Activated CD4-positive, CD25-positive, alpha-beta regulatory T cell treated with anti-CD3 and anti-CD28 coated beads, Interleukin-2, amount 50 U/mL, for 24 hours (primary cell): ENCODE data around the gene TMEM45A.
"Not testable (repeated sequence)": the region's sequence is repeated elsewhere in the genome, so short reads cannot be mapped to it uniquely, and the experiment has no call there.

ENCODE experiments used
- ATAC-seq, 2 donors: fragments of 150-1000 bp; cut with Tn5 transposase; one replicate each; pipeline ENCODE4 v1.10.0; 2021; ENCODE audit warnings: mild to moderate bottlenecking in 1 of 2, moderate library complexity in 1 of 2

The TMEM45A gene, protein sequence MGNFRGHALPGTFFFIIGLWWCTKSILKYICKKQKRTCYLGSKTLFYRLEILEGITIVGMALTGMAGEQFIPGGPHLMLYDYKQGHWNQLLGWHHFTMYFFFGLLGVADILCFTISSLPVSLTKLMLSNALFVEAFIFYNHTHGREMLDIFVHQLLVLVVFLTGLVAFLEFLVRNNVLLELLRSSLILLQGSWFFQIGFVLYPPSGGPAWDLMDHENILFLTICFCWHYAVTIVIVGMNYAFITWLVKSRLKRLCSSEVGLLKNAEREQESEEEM

DNA sequence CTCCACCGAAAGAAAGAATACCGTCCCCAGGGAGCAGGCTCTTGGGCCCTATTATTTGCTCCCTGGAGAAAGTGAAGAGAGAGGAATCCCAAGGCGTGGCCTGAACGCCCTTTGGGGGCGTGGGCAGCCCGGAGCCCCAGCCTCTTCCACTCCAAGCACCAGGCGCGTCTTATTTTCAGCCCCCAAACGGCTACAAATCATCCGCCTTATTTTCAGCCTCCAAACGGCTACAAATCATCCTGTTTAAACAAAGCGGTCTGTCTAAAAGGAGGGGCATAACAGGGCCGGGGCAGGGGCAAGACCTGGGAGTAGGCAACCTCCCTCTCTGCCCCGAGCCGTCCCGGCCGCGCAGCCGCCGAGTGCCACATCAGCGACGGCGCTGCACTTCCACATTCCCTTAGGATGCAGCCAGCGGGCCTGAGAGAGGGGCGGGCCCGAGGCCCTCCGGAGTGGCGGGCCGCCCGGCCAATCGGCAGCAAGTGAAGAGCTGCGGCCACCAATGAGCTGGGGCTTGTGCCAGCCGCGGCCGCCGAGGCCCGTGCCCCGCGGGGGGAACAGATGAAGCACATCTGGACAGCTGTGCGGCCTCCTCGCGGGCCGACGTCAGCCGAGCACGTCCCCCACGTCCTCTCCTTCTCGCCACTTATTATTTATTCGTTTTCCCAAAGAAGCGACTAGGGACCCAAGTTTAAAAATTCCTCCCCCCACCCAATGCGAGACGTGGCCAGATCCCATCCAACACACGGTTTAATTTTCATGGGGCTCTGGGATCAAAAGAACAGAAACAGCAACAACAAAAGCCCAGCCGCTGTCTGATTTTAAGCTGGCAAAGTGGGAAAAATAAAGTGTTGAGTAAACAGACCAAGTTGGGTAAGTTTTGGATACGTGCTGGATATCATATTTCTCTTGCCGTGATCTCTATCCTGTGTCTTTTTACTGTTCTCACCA, at the start of gene TMEM45A:
Gene TMEM45A (plus strand): TSS at position 561 of the 948 bp plus-strand sequence. CDS start 62,593 bp downstream, outside the sequence.
- ATAC-seq = peak; percentile 90 to 98

DNA sequence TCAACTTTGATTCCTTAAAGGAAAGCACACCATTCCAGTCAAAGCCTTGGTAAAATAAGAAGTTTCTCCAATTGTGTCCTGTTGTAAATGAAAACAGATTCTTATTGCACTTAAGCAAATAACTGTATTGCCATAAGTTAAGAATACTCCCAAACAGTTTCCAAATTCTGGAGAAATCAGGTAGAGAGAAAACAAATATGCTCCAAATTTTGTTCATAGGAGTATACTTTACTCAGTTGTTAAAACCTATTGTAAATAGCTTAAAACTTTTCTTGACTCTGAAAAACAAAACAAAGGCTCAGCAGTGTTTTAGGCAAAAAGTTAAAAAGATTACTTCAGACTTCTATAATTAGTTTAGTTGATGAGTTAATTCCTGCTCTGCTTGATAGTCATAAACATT, 48.7 kb upstream of the TMEM45A start:
- no peak for ATAC-seq

DNA sequence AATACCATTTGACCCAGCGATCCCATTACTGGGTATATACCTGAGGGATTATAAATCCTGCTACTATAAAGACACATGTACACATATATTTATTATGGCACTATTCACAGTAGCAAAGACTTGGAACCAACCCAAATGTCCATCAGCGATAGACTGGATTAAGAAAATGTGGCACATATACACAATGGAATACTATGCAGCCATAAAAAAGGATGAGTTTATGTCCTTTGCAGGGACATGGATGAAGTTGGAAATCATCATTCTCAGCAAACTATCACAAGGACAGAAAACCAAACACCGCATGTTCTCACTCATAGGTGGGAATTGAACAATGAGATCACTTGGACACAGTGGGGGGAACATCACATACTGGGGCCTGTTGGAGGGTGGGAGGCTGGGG, 45.4 kb upstream of the TMEM45A start:
- ATAC-seq = not testable (repeated sequence)

DNA sequence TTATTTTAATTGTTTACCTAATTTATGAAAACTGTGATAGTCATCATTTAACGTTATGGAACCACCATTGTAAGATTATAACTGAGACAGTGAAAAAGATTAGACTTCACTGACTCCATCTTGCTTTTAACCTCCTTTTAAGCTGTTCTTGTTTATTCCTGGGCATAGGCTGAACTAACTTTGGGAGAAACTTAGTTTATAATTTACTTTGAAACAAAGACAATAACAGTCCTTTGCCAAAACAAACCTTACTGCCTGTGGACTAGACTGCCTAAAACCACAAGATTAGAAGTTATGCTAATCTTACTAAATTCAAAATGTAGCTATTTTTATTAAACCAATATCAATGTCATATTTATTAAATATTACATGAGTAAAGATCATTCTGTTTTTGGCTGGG, 44.3 kb upstream of the TMEM45A start:
- no peak for ATAC-seq

DNA sequence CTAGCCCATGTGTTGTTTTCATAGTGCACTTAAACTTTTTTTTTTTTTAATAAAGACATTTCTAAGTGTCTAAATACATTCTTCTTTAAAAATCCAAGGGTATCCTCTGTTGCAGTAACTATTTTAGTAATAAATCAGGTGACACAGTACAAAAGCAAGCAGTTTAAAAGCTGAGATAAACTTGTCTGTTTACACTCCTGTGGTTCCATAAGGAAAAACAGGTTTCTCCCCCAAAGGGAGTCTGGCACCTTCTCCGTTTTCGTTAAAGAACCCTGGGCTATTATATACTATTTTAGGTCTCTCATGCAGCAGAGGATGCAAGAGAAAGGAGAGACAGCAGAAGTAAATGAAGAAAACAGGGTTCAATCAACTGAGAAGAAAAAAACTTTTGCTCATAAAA, 43.2 kb upstream of the TMEM45A start:
- ATAC-seq = no peak

DNA sequence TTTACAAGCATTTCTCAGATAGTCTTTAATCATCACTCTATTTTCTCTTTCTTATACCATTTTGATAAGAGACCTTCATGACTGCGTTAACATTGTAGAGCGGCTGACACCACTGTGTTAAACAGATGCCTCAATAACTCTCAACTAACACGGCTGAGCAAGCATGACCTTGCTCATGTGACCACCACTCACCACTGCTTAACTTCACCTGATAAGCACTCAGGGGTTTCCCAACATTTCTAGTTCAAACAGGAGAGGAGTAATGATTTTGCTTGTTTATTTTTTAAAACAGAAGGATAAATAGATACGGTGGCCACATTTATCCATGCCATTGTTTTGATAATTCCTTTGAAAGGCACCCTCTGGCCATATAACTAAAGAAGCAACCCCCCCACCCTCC, 37.7 kb upstream of the TMEM45A start:
- no peak for ATAC-seq

DNA sequence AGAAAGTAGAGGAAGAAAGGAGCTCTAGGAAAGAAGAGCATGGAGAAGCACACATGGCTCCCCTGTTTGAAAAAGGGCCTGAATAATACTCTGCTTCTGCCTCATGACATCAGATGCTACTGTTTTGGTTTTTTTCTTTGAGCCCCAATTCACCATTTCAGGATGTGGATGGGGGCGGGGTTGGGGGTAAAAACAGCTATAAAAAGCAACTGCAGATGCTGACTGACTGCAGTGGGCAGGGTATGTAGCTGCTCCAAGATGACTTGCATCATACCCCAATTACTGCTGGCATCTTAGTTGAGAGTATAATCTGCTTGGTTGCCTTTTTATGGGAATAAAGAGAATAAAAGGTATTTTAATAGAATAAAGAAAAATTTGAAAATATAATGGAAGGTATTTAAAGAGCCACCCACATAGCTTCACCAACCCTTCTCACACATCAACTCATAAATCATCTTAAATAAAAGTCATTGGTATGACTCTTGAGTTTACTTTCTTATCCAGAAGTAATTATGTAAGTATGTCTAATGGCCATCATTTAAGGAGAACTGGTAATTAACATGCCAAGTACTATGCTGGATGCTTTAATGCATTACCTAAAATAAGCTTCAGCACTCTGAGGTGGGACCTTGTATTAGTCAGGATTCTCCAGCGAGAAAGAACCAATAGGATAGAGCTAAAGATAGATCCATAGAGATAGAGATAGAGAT, 36.4 kb upstream of the TMEM45A start:
- ATAC-seq = no peak

DNA sequence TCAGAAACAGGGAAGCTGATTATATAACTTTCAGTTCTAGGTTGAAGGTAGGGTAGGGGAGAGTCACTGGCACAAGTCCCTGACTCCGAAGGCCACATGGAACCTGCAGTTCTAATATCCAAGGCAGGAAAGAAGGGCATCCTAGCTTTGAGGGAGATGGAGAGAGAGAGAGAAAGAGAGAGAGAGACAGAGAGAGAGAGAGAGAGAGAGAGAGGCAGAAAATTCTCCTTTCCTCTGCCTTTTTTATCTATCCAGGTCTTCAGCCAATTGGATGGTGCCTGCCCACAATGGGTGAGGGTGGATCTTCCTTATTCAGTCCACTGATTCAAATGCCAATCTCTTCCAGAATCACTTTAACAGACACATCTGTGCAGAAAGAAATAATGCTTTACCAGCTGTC, 35.7 kb upstream of the TMEM45A start:
- ATAC-seq = no peak

DNA sequence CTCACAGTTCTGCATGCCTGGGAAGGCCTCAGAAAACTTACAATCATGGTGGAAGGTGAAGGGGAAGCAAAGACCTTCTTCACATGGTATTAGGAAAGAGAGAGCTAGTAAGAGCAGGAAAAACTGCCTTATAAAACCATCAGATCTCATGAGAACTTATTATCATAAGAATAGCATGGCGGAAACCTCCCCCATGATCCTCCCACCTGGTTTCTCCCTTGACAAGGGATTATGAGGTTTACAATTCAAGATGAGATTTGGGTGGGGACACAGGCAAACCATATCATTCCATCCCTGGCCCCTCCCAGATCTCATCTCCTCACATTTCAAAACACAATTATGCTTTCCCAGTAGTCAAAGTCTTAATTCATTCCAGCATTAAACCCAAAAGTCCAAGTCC, 34.6 kb upstream of the TMEM45A start:
- no peak for ATAC-seq

DNA sequence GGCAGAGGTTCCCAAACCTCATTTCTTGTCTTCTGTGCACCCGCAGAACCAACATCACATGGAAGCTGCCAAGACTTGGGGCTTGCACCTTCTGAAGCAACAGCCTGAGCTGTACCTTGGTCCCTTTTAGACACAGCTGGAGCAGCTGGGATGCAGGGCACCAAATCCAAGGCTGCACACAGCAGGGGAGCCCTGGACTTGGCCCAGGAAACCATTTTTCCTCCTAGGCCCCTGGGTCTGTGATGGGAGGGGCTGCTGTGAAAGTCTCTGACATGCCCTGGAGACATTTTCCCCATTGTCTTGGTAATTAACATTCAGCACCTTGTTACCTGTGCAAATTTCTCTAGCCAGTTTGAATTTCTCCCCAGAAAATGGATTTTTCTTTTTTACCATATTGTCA, 33.6 kb upstream of the TMEM45A start:
- ATAC-seq = no peak

DNA sequence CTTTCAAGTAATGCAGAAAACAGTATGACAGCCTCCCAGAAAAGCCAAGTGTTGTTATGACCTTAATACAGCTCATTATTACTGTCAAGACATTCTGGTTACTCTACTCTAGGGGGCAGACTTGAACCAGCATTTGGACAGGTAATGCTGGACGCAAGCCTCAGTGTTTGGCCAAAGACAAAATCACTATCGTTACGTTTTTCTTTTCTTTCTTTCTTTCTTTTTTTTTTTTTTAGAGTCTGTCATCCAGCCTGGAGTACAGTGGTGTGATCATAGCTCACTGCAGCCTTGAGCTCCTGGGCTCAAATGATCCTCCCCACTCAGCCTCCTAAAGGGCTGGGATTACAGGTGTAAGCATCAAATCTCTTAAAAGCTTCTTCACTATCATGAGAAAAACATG, 29.4 kb upstream of the TMEM45A start:
- ATAC-seq = peak; percentile 53 to 66

DNA sequence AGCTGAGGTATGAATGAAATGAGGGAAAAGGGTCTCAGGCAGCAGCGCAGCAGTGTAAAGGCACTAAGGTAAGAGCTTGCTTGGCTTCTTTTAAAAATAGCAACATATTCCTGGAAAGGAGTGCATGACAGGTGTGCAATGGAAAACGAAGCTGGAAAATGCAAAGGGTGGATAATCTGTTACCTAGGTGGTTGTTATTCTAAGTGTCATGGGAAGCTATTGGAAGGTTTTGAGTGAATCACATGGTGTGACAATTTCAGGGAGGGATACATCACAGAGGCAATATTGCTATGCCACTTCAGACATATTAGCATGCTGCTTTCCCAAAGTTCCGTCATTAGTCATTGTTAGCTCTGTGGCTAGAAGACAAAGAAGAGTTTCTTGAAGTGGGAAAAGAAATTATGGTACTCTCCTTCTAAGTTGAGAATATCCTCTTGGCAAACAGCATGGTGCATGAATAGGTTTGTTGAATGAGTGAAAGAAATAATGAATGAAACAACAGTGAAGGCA, 28.7 kb upstream of the TMEM45A start:
- ATAC-seq = no peak

DNA sequence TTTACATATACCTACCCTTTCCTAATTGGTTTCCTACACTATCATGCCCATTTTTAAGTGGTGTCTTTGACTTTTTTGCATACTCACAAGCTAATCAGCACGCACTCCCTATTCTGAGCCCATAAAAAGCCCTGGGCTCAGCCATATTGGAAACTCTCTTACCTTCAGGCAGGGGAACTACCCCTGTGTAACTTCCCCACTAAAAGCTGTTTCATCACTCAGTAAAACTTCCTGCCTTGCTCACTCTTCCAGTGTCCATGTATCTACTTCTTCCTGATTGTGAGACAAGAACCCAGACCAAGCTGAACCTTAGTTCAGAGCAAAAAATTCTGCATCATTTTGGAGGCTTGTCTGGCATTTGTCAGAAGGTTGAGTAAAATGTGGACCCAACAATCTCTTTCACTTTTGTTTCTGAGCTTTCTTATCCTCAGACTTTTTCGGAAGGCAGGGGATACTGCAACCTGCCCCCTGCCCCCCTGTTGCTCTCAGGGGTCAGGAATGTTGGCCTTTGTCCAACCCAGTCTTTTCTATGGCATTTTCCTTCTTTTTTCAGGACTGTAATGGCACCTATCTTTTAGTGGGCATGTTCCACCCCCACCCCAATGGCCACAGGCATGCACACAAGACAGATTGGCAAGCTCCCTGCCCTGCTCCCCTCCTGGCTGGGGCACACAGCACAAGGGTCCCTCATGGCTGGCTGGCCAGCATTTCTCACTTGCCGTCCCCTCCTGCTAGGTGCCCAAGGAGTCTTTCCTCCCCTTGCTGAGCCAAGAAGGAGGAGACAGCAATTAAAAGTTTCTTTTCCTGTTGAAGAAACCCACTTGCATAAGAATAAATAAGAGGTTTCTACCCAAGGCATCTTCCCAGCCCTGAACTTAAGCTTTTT, 26.3 kb upstream of the TMEM45A start:
- peak in 1 of 2 donors; percentile 27 for ATAC-seq

DNA sequence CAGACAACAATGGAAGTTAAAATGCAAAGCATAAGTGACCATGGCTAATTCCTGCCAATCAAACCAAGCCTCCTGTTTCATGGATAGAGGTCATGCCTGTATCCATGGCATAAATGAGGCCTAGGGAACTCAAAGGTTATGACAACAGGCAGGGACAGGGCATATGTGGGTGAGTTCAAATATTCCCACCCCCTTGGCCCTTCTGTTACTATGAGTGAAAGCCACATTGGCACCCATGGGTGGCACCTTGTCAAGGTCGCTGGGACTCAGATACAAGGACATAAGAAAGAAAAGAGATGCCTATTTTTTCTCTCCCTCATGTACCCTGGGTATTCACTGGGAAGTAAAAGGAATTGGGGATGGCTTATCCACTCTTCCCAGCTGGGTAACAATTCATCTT, 25.3 kb upstream of the TMEM45A start:
- ATAC-seq = no peak

DNA sequence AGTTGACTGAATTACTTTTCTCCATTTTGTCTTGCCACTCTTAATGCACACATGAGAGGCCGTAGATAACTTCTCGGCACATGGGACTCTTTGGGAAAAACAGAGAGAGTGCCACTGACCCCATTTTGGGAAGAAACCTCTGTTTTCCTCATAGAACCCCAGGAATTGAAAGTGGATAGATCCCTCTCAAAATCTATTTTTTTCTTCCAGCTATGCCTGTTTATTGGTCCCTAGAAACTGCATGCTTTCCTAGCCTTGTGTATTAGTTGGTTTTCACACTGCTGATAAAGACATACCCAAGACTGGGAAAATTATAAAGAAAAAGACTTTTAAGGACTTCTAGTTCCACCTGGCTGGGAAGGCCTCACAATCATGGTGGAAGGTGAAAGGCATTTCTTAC, 23.7 kb upstream of the TMEM45A start:
- ATAC-seq = no peak

DNA sequence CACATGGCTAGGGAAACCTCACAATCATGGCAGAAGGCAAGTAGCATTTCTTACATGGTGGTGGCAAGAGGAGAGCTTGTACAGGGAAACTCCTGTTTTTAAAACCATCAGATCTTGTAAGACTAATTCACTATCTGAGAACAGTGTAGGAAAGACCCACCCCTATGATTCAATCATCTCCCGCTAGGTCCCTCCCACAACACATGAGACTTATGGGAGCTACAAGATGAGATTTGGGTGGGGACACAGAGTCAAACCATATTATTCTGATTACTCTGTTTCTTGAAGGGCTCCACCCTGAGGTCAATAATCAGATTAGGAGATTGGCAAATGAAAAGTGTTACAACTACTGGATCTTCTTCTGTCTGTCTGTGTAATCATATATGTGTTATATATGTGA, 21.5 kb upstream of the TMEM45A start:
- ATAC-seq = no peak

DNA sequence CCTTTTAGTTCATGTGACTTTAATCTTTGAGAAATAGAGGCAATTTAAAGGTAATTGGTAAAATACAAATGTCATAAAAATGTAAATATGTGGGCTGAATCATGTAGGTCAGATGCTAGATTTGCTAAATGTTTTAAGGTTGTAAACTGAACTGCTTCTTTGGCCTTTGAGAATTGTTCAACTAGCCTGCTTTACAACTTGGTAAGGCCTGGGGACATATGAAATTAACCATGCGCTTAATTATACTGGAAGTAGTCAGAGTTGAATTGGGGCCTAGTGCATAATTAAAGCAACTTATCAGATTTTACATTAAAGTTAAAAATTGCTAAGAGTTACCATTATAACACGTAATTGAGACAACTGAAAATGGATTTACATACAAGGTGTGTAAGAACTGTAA, 21.0 kb upstream of the TMEM45A start:
- ATAC-seq = no peak

DNA sequence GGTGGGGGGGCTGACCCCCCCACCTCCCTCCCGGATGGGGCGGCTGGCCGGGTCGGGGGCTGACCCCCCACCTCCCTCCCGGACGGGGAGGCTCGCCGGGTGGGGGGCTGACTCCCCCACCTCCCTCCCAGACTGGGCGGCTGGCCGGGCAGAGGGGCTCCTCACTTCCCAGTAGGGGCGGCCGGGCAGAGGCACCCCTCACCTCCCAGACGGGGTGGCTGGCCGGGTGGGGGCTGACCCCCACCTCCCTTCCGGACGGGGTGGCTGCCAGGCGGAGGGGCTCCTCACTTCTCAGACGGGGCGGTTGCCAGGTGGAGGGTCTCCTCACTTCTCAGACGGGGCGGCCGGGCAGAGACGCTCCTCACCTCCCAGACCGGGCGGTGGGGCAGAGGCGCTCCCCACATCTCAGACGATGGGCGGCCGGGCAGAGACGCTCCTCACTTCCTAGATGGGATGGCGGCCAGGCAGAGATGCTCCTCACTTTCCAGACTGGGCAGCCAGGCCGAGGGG, 14.5 kb upstream of the TMEM45A start:
- ATAC-seq = not testable (repeated sequence)

DNA sequence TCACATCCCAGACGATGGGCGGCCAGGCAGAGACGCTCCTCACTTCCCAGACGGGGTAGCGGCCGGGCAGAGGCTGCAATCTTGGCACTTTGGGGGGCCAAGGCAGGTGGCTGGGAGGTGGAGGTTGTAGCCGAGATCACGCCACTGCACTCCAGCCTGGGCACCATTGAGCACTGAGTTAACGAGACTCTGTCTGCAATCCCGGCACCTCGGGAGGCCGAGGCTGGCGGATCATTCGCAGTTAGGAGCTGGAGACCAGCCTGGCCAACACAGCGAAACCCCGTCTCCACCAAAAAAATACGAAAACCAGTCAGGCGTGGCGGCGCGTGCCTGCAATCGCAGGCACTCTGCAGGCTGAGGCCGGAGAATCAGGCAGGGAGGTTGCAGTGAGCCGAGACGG, 13.9 kb upstream of the TMEM45A start:
- not testable (repeated sequence) for ATAC-seq

DNA sequence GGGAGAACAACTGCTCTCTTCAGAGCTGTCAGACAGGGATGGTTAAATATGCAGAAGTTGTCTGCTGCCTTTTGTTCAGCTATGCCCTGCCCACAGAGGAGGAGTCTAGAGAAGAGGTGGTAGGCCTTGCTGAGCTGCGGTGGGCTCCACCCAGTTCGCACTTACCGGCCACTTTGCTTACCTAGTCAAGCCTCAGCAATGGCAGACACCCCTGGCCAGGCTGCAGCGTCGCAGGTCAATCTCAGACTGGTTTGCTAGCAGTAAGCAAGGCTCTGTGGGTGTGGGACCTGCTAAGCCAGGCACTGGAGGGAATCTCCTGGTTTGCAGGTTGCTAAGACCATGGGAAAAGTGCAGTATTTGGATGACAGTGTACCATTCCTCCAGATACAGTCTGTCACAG, 12.3 kb upstream of the TMEM45A start:
- ATAC-seq = no peak

DNA sequence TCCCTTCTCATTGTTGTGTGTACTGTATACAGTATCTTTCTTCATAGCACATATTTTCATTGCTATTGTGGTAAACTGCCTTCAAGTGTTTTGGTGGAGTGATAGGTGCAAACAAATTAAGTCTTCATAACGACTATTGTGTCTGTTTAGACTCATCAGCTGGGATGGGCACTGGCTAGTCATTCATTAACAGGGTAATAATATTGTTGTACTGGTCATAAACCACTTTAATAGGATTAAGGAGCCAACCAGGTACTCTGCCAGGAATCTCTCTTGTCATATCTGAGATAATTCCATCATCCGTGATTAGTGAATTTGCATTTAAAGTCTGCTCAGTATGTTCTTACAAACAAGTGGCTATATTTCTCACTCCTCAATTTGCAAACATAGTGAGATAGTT, 10.2 kb upstream of the TMEM45A start:
- no peak for ATAC-seq

DNA sequence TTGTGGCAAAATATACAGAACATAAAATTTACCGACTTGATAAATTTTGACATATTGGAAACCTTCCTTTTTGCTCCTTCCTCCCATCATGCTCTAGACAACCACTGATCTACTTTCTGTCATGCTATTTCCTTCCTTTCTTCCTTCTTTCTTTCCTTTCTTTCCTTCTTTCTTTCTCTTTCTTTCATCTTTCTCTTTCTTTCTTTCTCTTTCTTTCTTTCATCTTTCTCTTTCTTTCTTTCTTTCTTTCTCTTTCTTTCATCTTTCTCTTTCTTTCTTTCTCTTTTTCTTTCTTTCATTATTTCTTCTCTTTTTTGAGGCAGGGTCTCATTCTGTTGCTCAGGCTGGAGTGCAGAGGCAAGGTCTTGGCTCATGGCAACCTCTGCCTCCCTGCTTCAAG, 8.9 kb upstream of the TMEM45A start:
- ATAC-seq = no peak
